HUES6 (cell line): Measurements from ENCODE around the gene DENND1B.
"Not testable (repeated sequence)": the region's sequence is repeated elsewhere in the genome, so short reads cannot be mapped to it uniquely, and the experiment has no call there.

Experiments
- H3K27ac ChIP-seq: 2 replicates; pipeline ENCODE4 v1.7.0; 2013; ENCODE audit warnings: low read depth, mild to moderate bottlenecking, low read length, inconsistent platforms
- H3K27me3 ChIP-seq: 2 replicates; pipeline ENCODE4 v1.6.1; 2013; ENCODE audit warnings: low read length; ENCODE audit not compliant: control insufficient read depth, insufficient read depth
- H3K36me3 ChIP-seq: 2 replicates; pipeline ENCODE4 v1.6.1; 2013; ENCODE audit warnings: low read length; ENCODE audit not compliant: control insufficient read depth, insufficient read depth
- H3K4me1 ChIP-seq: 2 replicates; pipeline ENCODE4 v1.6.1; 2013; ENCODE audit warnings: low read length; ENCODE audit not compliant: control insufficient read depth, insufficient read depth
- H3K4me3 ChIP-seq: 2 replicates; pipeline ENCODE4 v1.5.1; 2013; ENCODE audit warnings: low read depth, low read length
- H3K9ac ChIP-seq: one replicate; pipeline ENCODE4 v1.6.1; 2013; ENCODE audit warnings: mild to moderate bottlenecking, low read length
- H3K9me3 ChIP-seq: 2 replicates; pipeline ENCODE4 v1.6.1; 2013; ENCODE audit warnings: low read depth, low read length; ENCODE audit not compliant: control insufficient read depth, insufficient read depth

Gene DENND1B

GRCh38 chr1:197769287-197769686 lies 6.0 kb downstream of the DENND1B start:
- no peaks in the 10 kb centered on the region for H3K36me3 ChIP-seq
- no peak overlapping the region for H3K9ac ChIP-seq
- H3K4me1 ChIP-seq = peaks cover 3% of the 10 kb centered on the region; the same call in 1 of the 2 replicates
- no peak overlapping the region for H3K4me3 ChIP-seq
- no peak overlapping the region for H3K27ac ChIP-seq
- H3K9me3 ChIP-seq = no peaks in the 10 kb centered on the region
- H3K27me3 ChIP-seq = peaks cover 2% of the 10 kb centered on the region; the same call in 1 of the 2 replicates

GRCh38 chr1:197768014-197768805 lies 7.1 kb downstream of the DENND1B start:
- no peaks in the 10 kb centered on the region for H3K27me3 ChIP-seq
- H3K4me3 ChIP-seq = no peak overlapping the region
- H3K36me3 ChIP-seq = no peaks in the 10 kb centered on the region
- peaks cover 3% of the 10 kb centered on the region; the same call in 1 of the 2 replicates for H3K4me1 ChIP-seq
- H3K9me3 ChIP-seq = no peaks in the 10 kb centered on the region
- H3K27ac ChIP-seq = no peak overlapping the region
- H3K9ac ChIP-seq = no peak overlapping the region

- Histone ChIP-seq H3K27ac (no peak overlapping the region), H3K36me3 (no peaks in the 10 kb centered on the region), H3K9me3 (no peaks in the 10 kb centered on the region), H3K4me3 (no peak overlapping the region), H3K27me3 (no peaks in the 10 kb centered on the region), H3K9ac (no peak overlapping the region), H3K4me1 (peaks cover 3% of the 10 kb centered on the region; the same call in 1 of the 2 replicates)
These were observed 11.5 kb downstream of the DENND1B start for GRCh38 chr1:197763769-197764168.

GRCh38 chr1:197763307-197763706 lies 12.0 kb downstream of the DENND1B start:
- H3K4me1 ChIP-seq = peaks cover 3% of the 10 kb centered on the region; the same call in 1 of the 2 replicates
- H3K36me3 ChIP-seq = no peaks in the 10 kb centered on the region
- H3K27ac ChIP-seq = no peak overlapping the region
- no peak overlapping the region for H3K4me3 ChIP-seq
- no peaks in the 10 kb centered on the region for H3K9me3 ChIP-seq
- H3K9ac ChIP-seq = no peak overlapping the region
- H3K27me3 ChIP-seq = no peaks in the 10 kb centered on the region

GRCh38 chr1:197761654-197762053 lies 13.6 kb downstream of the DENND1B start:
- H3K9ac ChIP-seq = no peak overlapping the region

GRCh38 chr1:197755553-197755952 lies 19.7 kb downstream of the DENND1B start:
- not testable (repeated sequence) for H3K9me3 ChIP-seq, H3K4me3 ChIP-seq, H3K27me3 ChIP-seq, H3K4me1 ChIP-seq, H3K27ac ChIP-seq, H3K36me3 ChIP-seq, H3K9ac ChIP-seq

More at GRCh38 chr1:197761654-197762053, 13.6 kb downstream of the DENND1B start:
- peaks cover 3% of the 10 kb centered on the region; the same call in 1 of the 2 replicates for H3K4me1 ChIP-seq
- H3K9me3 ChIP-seq = no peaks in the 10 kb centered on the region
- H3K27me3 ChIP-seq = no peaks in the 10 kb centered on the region
- H3K27ac ChIP-seq = no peak overlapping the region
- H3K4me3 ChIP-seq = no peak overlapping the region
- no peaks in the 10 kb centered on the region for H3K36me3 ChIP-seq

- H3K4me1 ChIP-seq = not testable (repeated sequence)
These were observed 22.6 kb downstream of the DENND1B start for GRCh38 chr1:197752652-197753164.

GRCh38 chr1:197750366-197750765 lies 24.9 kb downstream of the DENND1B start:
- H3K9ac ChIP-seq = no peak overlapping the region
- no peaks in the 10 kb centered on the region for H3K36me3 ChIP-seq
- no peaks in the 10 kb centered on the region for H3K4me1 ChIP-seq
- H3K27me3 ChIP-seq = no peaks in the 10 kb centered on the region
- no peaks in the 10 kb centered on the region; the same call in 1 of the 2 replicates for H3K9me3 ChIP-seq
- H3K4me3 ChIP-seq = no peak overlapping the region
- no peak overlapping the region for H3K27ac ChIP-seq

More at GRCh38 chr1:197752652-197753164, 22.6 kb downstream of the DENND1B start:
- H3K27me3 ChIP-seq, H3K9ac ChIP-seq, H3K4me3 ChIP-seq, H3K36me3 ChIP-seq, H3K27ac ChIP-seq, H3K9me3 ChIP-seq: not testable (repeated sequence)

- Histone ChIP-seq H3K4me3 (no peak overlapping the region), H3K36me3 (no peaks in the 10 kb centered on the region), H3K9ac (no peak overlapping the region), H3K27me3 (no peaks in the 10 kb centered on the region), H3K4me1 (no peaks in the 10 kb centered on the region), H3K9me3 (0 out of 2 replicates have a peak, but pooled peaks cover 4% of the 10 kb centered on the region), H3K27ac (no peak overlapping the region)
These were observed 29.4 kb downstream of the DENND1B start for GRCh38 chr1:197745911-197746310.

GRCh38 chr1:197744979-197745378 lies 30.3 kb downstream of the DENND1B start:
- Histone ChIP-seq H3K27me3 (no peaks in the 10 kb centered on the region), H3K27ac (no peak overlapping the region), H3K9ac (no peak overlapping the region), H3K9me3 (0 out of 2 replicates have a peak, but pooled peaks cover 4% of the 10 kb centered on the region), H3K4me1 (0 out of 2 replicates have a peak, but pooled peaks cover 3% of the 10 kb centered on the region), H3K36me3 (no peaks in the 10 kb centered on the region), H3K4me3 (no peak overlapping the region)

- Histone ChIP-seq H3K4me1 (0 out of 2 replicates have a peak, but pooled peaks cover 3% of the 10 kb centered on the region), H3K9ac (no peak overlapping the region), H3K36me3 (no peaks in the 10 kb centered on the region), H3K27ac (no peak overlapping the region), H3K4me3 (no peak overlapping the region), H3K9me3 (0 out of 2 replicates have a peak, but pooled peaks cover 4% of the 10 kb centered on the region), H3K27me3 (no peaks in the 10 kb centered on the region)
These were observed 31.7 kb downstream of the DENND1B start for GRCh38 chr1:197743578-197743977.
